Spleen (tissue), 11 donors: ENCODE results near the gene RUFY1. TPM values are rescaled to one million over a fixed set of nuclear protein-coding genes. Genes with fewer than 3 reads are reported as not detected.
A peak's percentile ranks its signal among the peaks of the same experiment; 100 is the strongest.

ENCODE experiments used
- DNase-seq: peaks from one replicate; pipeline ENCODE4 v3.0.0-alpha.2; 2020
- H3K27ac ChIP-seq, 8 donors: fragments of 200-600 bp; sonication (generic) in 7 of 8; 1 replicate in 4 of 8; 2 replicates in 4 of 8; pipeline versions ENCODE4 v1.5.0 to v1.8.0; 2016 to 2021; ENCODE audit warnings: inconsistent platforms in 4 of 8, mild to moderate bottlenecking in 4 of 8, moderate library complexity in 1 of 8
- H3K27me3 ChIP-seq, 7 donors: fragments of 200-600 bp; sonication (generic) in 6 of 7; replicated peaks in 1 of 7; 1 replicate in 4 of 7; 2 replicates in 3 of 7; pipeline versions ENCODE4 v1.5.0 to v1.8.0; 2016 to 2021; ENCODE audit warnings: inconsistent platforms in 3 of 7, mild to moderate bottlenecking in 1 of 7
- H3K36me3 ChIP-seq, 6 donors: fragments of 200-600 bp; sonication (generic) in 5 of 6; 1 replicate in 4 of 6; 2 replicates in 2 of 6; pipeline versions ENCODE4 v1.5.0 to v1.8.0; 2016 to 2021; ENCODE audit warnings: inconsistent platforms in 2 of 6
- H3K4me1 ChIP-seq, 6 donors: fragments of 200-600 bp; sonication (generic) in 5 of 6; 1 replicate in 3 of 6; 2 replicates in 3 of 6; pipeline versions ENCODE4 v1.5.0 to v1.8.0; 2016 to 2021; ENCODE audit warnings: inconsistent platforms in 3 of 6
- H3K4me3 ChIP-seq, 8 donors: fragments of 200-600 bp; sonication (generic) in 7 of 8; 1 replicate in 4 of 8; 2 replicates in 4 of 8; pipeline versions ENCODE4 v1.5.0 to v1.8.0; 2016 to 2021; ENCODE audit warnings: inconsistent platforms in 4 of 8, mild to moderate bottlenecking in 4 of 8, moderate library complexity in 2 of 8
- H3K9me3 ChIP-seq, 8 donors: fragments of 200-600 bp; sonication (generic) in 7 of 8; 1 replicate in 4 of 8; 2 replicates in 4 of 8; pipeline versions ENCODE4 v1.5.0 to v1.8.0; 2016 to 2021; ENCODE audit warnings: inconsistent platforms in 4 of 8
- POLR2A ChIP-seq, 3 donors: fragments of 450-650 bp; IDR thresholded peaks; one replicate each; pipeline ENCODE4 v1.5.1; 2017; ENCODE audit warnings: antibody characterized with exemption in 3 of 3, mild to moderate bottlenecking in 1 of 3
- POLR2AphosphoS5 ChIP-seq, 3 donors: sonication (generic); formaldehyde crosslinking; IDR thresholded peaks; one replicate each; pipeline ENCODE4 v1.5.1; 2017; ENCODE audit warnings: antibody characterized with exemption in 3 of 3
- WGBS, 5 donors: extraction: QIAGEN DNeasy Blood & Tissue Kit in 3 of 5; methylation state at CpG; one replicate each; pipeline versions ENCODE4 v1.1.5 to v1.1.7; 2013 to 2018; 5-methylcytosine and 5-hydroxymethylcytosine counted together
- intact Hi-C: fragments of 100-400 bp; cut with DNase I; formaldehyde crosslinking; loops from one replicate; pipeline ENCODE4 v1.15.0; 2023; ENCODE audit warnings: low total_unique reads
- polyA plus RNA-seq, 3 donors: library from polyadenylated mRNA; stranded (reverse); fragments of 200-250 nt; gene quantifications; one replicate each; pipeline ENCODE4 v1.2.1, GENCODE V29; 2013
- total RNA-seq, 7 donors: library from RNA; depleted of rRNA in 3 of 7; stranded (reverse); fragments of >200 nt in 3 of 7; fragmentation: NEBNext Ultra II Directional in 4 of 7; extraction: Animal tissue kit (Norgen Biotek cat#: 25700) in 4 of 7; gene quantifications; one replicate each; pipeline versions ENCODE4 v1.1.0 to v1.2.1, GENCODE V29; 2016 to 2021
- TF ChIP-seq, protein P1 (sequence below), 11 experiments: fragments of 200-600 bp in 7 of 11; fragments of 450-650 bp in 4 of 11; sonication (generic) in 4 of 11; IDR thresholded peaks in 8 of 11; conservative IDR thresholded peaks in 3 of 11; 1 replicate in 7 of 11; 2 replicates in 4 of 11; pipeline versions ENCODE4 v1.4.0 to v1.8.0; 2016 to 2021; ENCODE audit warnings: antibody characterized with exemption in 11 of 11, inconsistent platforms in 4 of 11, mild to moderate bottlenecking in 1 of 11
- donor health status: healthy with polysubstance abuse.
- donor health status: DM: no; HTN: no; CAD: no; lungs with moderate emphysema.
- donor health status: DM: no; HTN: no; CAD: no.
- donor health status: Bipolar disorder and iron deficiency.
- donor health status: healthy.
- donor health status: DM: no; HTN: no; CAD: no.
- donor health status: DM: yes; HTN: yes; CAD: no.

The RUFY1 gene
- total and polyA plus RNA-seq, 10 donors = 33.9 to 89.6 (median 67.3) TPM

- 46 to 96% (median 50%) methylated on average over 2 of the region's 2 CpGs for WGBS, 5 donors
These were observed 14.2 kb downstream of the RUFY1 start for GRCh38 chr5:179564526-179564925.

DNA sequence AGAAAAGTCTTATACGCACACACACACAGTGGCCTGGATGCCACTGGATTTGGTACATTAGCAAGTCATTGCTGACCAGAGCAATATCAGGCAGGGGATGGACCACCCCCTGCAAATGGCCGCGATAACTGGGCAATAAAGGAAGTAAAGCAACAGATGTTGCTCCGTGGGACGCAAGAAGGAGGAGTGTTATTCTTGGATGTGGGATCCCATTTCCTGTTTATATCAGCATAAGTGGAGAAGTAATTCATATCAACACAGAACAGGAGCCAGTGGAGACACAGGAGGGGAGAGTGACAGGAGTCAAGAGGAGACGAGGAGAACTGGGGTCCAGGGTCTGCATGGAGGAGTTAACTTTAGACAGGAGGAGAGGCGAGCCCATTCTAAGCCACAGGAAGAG lies 18.4 kb downstream of the RUFY1 start:
- Histone ChIP-seq H3K4me1 (peaks cover 0 to 3% (median 0%) of the 10 kb centered on the region in 6 donors), H3K4me3 (no peak overlapping the region), H3K27me3 (no peaks in the 10 kb centered on the region), H3K27ac (peak overlapping the region in 6 of 8 donors; percentile 5 to 48 (median 40)), H3K36me3 (peaks cover 0 to 100% (median 88%) of the 10 kb centered on the region in 6 donors), H3K9me3 (no peaks in the 10 kb centered on the region)
- TF ChIP-seq, protein P1, sequence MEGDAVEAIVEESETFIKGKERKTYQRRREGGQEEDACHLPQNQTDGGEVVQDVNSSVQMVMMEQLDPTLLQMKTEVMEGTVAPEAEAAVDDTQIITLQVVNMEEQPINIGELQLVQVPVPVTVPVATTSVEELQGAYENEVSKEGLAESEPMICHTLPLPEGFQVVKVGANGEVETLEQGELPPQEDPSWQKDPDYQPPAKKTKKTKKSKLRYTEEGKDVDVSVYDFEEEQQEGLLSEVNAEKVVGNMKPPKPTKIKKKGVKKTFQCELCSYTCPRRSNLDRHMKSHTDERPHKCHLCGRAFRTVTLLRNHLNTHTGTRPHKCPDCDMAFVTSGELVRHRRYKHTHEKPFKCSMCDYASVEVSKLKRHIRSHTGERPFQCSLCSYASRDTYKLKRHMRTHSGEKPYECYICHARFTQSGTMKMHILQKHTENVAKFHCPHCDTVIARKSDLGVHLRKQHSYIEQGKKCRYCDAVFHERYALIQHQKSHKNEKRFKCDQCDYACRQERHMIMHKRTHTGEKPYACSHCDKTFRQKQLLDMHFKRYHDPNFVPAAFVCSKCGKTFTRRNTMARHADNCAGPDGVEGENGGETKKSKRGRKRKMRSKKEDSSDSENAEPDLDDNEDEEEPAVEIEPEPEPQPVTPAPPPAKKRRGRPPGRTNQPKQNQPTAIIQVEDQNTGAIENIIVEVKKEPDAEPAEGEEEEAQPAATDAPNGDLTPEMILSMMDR (IDR thresholded peaks at IDR 0.05 in 8 of 11, conservative IDR thresholded peaks at IDR 0.05 in 3 of 11) = no peak
- TF ChIP-seq POLR2AphosphoS5 (IDR thresholded peaks at IDR 0.05) (no peak), POLR2A (IDR thresholded peaks at IDR 0.05) (no peak)
- DNase-seq = peak; percentile 9
- intact Hi-C loops = no loop called here
- WGBS, 5 donors = 38 to 60% (median 41%) methylated on average over 7 of the region's 7 CpGs

More at GRCh38 chr5:179564526-179564925, 14.2 kb downstream of the RUFY1 start:
- intact Hi-C loops = no loop called here
- TF ChIP-seq POLR2A (IDR thresholded peaks at IDR 0.05) = no peak
- TF ChIP-seq, protein P1 (IDR thresholded peaks at IDR 0.05 in 8 of 11, conservative IDR thresholded peaks at IDR 0.05 in 3 of 11) = no peak
- TF ChIP-seq POLR2AphosphoS5 (IDR thresholded peaks at IDR 0.05) = no peak
- Histone ChIP-seq H3K4me3 (no peak overlapping the region), H3K36me3 (peaks cover 0 to 94% (median 77%) of the 10 kb centered on the region in 6 donors), H3K27ac (no peak overlapping the region), H3K9me3 (no peaks in the 10 kb centered on the region), H3K4me1 (peaks cover 0 to 11% (median 7%) of the 10 kb centered on the region in 6 donors), H3K27me3 (no peaks in the 10 kb centered on the region)
- no peak for DNase-seq

DNA sequence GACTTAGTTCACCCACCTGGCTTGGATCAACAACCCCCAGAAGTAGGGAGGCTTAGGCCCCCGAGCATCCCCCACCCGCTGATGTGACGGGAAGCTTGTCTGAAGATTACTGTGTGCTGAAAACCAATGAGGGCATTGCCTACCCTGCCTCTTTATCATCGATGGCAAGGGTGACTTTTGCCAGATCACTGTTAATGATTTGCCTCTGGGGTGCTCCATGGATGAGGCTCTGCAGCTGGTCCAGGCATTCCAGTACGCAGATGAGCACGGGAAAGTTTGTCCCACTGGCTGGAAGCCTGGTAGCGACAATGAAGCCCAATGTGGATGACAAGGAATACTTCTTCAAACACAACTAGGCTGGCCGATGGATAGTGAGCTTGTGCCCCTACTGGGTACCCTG lies 22.0 kb downstream of the RUFY1 start:
- peak; percentile 54 for DNase-seq
- Histone ChIP-seq H3K4me1 (peaks cover 0 to 12% (median 2%) of the 10 kb centered on the region in 6 donors), H3K27me3 (no peaks in the 10 kb centered on the region), H3K27ac (no peak overlapping the region), H3K4me3 (no peak overlapping the region), H3K36me3 (peaks cover 0 to 99% (median 82%) of the 10 kb centered on the region in 6 donors), H3K9me3 (no peaks in the 10 kb centered on the region)
- WGBS, 5 donors = 95 to 97% (median 96%) methylated on average over 8 of the region's 8 CpGs
- no peak for TF ChIP-seq POLR2A (IDR thresholded peaks at IDR 0.05)
- TF ChIP-seq, protein P1 (IDR thresholded peaks at IDR 0.05 in 8 of 11, conservative IDR thresholded peaks at IDR 0.05 in 3 of 11) = no peak
- TF ChIP-seq POLR2AphosphoS5 (IDR thresholded peaks at IDR 0.05) = no peak
- intact Hi-C loops = no loop called here

DNA sequence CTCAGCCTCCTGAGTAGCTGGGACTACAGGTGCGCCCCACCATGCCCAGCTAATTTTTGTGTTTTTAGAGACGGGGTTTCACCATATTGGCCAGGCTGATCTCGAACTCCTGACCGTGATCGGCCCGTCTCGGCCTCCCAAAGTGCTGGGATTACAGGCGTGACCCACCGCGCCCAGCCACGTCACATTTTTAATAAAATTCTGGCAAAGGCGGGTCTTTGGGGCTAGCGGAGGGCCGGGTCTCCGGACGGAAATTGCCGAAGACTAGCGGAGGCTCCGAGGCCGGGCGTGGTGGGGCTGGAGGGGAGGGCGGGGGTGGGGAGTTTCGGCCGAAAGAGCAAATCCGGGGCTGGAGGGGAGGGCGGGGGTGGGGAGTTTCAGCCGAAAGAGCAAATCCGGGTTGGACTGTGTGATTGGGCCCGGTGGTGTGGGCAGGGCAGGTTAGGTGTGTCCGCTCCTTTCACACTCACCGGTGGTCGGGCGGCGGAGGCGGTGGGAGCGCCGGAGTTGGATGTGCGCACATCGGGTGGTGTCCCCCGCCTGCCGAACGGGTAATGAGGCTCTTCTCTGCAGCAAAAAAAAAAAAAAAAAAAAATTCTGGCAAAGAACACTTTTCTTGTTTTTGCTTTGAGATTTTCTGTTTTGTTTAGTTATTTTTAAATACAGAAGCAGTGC lies 27.1 kb downstream of the RUFY1 start:
- TF ChIP-seq, protein P1 (IDR thresholded peaks at IDR 0.05 in 8 of 11, conservative IDR thresholded peaks at IDR 0.05 in 3 of 11) = no peak
- TF ChIP-seq POLR2A (IDR thresholded peaks at IDR 0.05) (no peak), POLR2AphosphoS5 (IDR thresholded peaks at IDR 0.05) (no peak)
- H3K27ac ChIP-seq = no peak overlapping the region
- no peaks in the 10 kb centered on the region for H3K9me3 ChIP-seq
- H3K36me3 ChIP-seq = peaks cover 0 to 95% (median 68%) of the 10 kb centered on the region in 6 donors
- H3K27me3 ChIP-seq = no peaks in the 10 kb centered on the region
- no peak for DNase-seq
- 95 to 97% (median 97%) methylated on average over 39 to 42 of the region's 42 CpGs for WGBS, 5 donors
- H3K4me3 ChIP-seq = no peak overlapping the region
- H3K4me1 ChIP-seq = peaks cover 0 to 12% (median 0%) of the 10 kb centered on the region in 6 donors
- intact Hi-C loops = no loop called here
